HL-60 (cell line): ENCODE data around the gene BEGAIN.

ENCODE experiments used
- DNase-seq, 2 experiments: peaks; one replicate each; pipeline ENCODE4 v3.0.0-alpha.2; 2010 to 2020; ENCODE audit warnings: low read depth in 1 of 2, low spot score in 1 of 2
- H3K27ac ChIP-seq: fragments of 250-450 bp; sonication (Bioruptor Pico); replicated peaks from 2 replicates; pipeline ENCODE4 v1.5.1; 2020; ENCODE audit warnings: mild to moderate bottlenecking, moderate library complexity
- H3K27me3 ChIP-seq: fragments of 250-450 bp; sonication (Bioruptor Pico); 2 replicates; pipeline ENCODE4 v1.5.1; 2021; ENCODE audit warnings: mild to moderate bottlenecking, moderate library complexity; ENCODE audit not compliant: insufficient read depth, poor library complexity, severe bottlenecking
- H3K4me3 ChIP-seq: replicated peaks from 2 replicates; pipeline ENCODE4 v1.5.1; 2011; ENCODE audit warnings: mild to moderate bottlenecking, control low read depth, low read length; ENCODE audit not compliant: insufficient read depth
- CTCF ChIP-seq: IDR thresholded peaks from one replicate; pipeline ENCODE4 v1.5.1; 2011; ENCODE audit warnings: low read length, control low read depth, inconsistent platforms; ENCODE audit not compliant: insufficient read depth
- GABPA ChIP-seq: IDR thresholded peaks from 2 replicates; pipeline ENCODE4 v1.6.1; 2012; ENCODE audit warnings: low read depth
- POLR2AphosphoS5 ChIP-seq: IDR thresholded peaks from 2 replicates; pipeline ENCODE4 v1.6.1; 2012; ENCODE audit warnings: low read depth
- REST ChIP-seq: IDR thresholded peaks from 2 replicates; pipeline ENCODE4 v1.6.1; 2012; ENCODE audit warnings: low read depth; ENCODE audit not compliant: insufficient replicate concordance
- SPI1 ChIP-seq: IDR thresholded peaks from 2 replicates; pipeline ENCODE4 v1.6.1; 2012; ENCODE audit warnings: low read depth, mild to moderate bottlenecking, borderline replicate concordance

Gene BEGAIN

GRCh38 chr14:100502622-100503220 lies 84.5 kb downstream of the BEGAIN start:
- Histone ChIP-seq H3K4me3 (no peak overlapping the region), H3K27ac (no peak overlapping the region), H3K27me3 (no peaks in the 10 kb centered on the region)
- DNase-seq = no peak
- TF ChIP-seq CTCF = no peak
- no peak for TF ChIP-seq REST
- TF ChIP-seq POLR2AphosphoS5 = no peak
- no peak for TF ChIP-seq SPI1
- no peak for TF ChIP-seq GABPA

- no peaks in the 10 kb centered on the region for H3K27me3 ChIP-seq
- no peak overlapping the region for H3K4me3 ChIP-seq
- DNase-seq = no peak
- H3K27ac ChIP-seq = no peak overlapping the region
- no peak for TF ChIP-seq GABPA
- TF ChIP-seq SPI1 = no peak
- TF ChIP-seq POLR2AphosphoS5 = no peak
- no peak for TF ChIP-seq CTCF
- TF ChIP-seq REST = no peak
Measured at GRCh38 chr14:100500128-100500527, 87.1 kb downstream of the BEGAIN start.

GRCh38 chr14:100498068-100498467 lies 89.1 kb downstream of the BEGAIN start:
- Histone ChIP-seq H3K27ac (no peak overlapping the region), H3K27me3 (no peaks in the 10 kb centered on the region), H3K4me3 (no peak overlapping the region)
- no peak for DNase-seq
- TF ChIP-seq REST (no peak), CTCF (no peak), POLR2AphosphoS5 (no peak), SPI1 (no peak), GABPA (no peak)
